DND-41 (cell line): ENCODE results near the gene CIB2.

ENCODE experiments used
- ATAC-seq: fragments of 200-7000 bp; cut with Tn5 transposase; 3 replicates; pipeline ENCODE4 v1.9.1; 2021; ENCODE audit warnings: low read depth; ENCODE audit not compliant: insufficient read depth
- DNase-seq: peaks from one replicate; pipeline ENCODE4 v3.0.0-alpha.2; 2020
- H2AFZ ChIP-seq: 2 replicates; pipeline ENCODE4 v1.6.0; 2012; ENCODE audit warnings: low read depth, low read length
- H3K27ac ChIP-seq: 2 replicates; pipeline ENCODE4 v1.5.1; 2012; ENCODE audit warnings: low read length, inconsistent platforms
- H3K27me3 ChIP-seq: fragments of 200-600 bp; sonication (generic); 2 replicates; pipeline ENCODE4 v1.6.0; 2012; ENCODE audit warnings: low read length, mild to moderate bottlenecking, inconsistent platforms; ENCODE audit not compliant: insufficient read depth, poor library complexity
- H3K36me3 ChIP-seq: 2 replicates; pipeline ENCODE4 v1.5.1; 2012; ENCODE audit warnings: low read length, inconsistent platforms; ENCODE audit not compliant: insufficient read depth
- H3K4me1 ChIP-seq: 2 replicates; pipeline ENCODE4 v1.5.1; 2012; ENCODE audit warnings: mild to moderate bottlenecking, low read length; ENCODE audit not compliant: insufficient read depth
- H3K4me2 ChIP-seq: 2 replicates; pipeline ENCODE4 v1.6.0; 2012; ENCODE audit warnings: mild to moderate bottlenecking, moderate library complexity, low read length, inconsistent platforms; ENCODE audit not compliant: insufficient read depth
- H3K4me3 ChIP-seq, 2 experiments: fragments of 200-600 bp in 1 of 2; shearing (Covaris generic) in 1 of 2; 2 replicates each; pipeline ENCODE4 v1.5.1; 2012 to 2016; ENCODE audit warnings: inconsistent platforms in 2 of 2, low read length in 2 of 2, mild to moderate bottlenecking in 2 of 2, low read depth in 1 of 2, moderate library complexity in 1 of 2
- H3K79me2 ChIP-seq: 2 replicates; pipeline ENCODE4 v1.6.0; 2012; ENCODE audit warnings: low read length, inconsistent platforms; ENCODE audit not compliant: insufficient read depth
- H3K9ac ChIP-seq: 2 replicates; pipeline ENCODE4 v1.6.0; 2012; ENCODE audit warnings: low read depth, mild to moderate bottlenecking, inconsistent platforms, low read length, moderate library complexity
- H3K9me3 ChIP-seq: 2 replicates; pipeline ENCODE4 v1.5.1; 2012; ENCODE audit warnings: low read length, moderate library complexity, mild to moderate bottlenecking, inconsistent platforms; ENCODE audit not compliant: insufficient read depth, severe bottlenecking
- H4K20me1 ChIP-seq: 2 replicates; pipeline ENCODE4 v1.6.0; 2012; ENCODE audit warnings: low read length; ENCODE audit not compliant: insufficient read depth
- CTCF ChIP-seq: IDR thresholded peaks from 2 replicates; pipeline ENCODE4 v1.5.1; 2012; ENCODE audit warnings: borderline replicate concordance, low read length, moderate library complexity, mild to moderate bottlenecking; ENCODE audit not compliant: poor library complexity, severe bottlenecking; ENCODE audit errors: extremely low read depth
- EZH2 ChIP-seq: IDR thresholded peaks from 3 replicates; pipeline ENCODE4 v1.6.1; 2012; ENCODE audit warnings: borderline replicate concordance, low read depth, mild to moderate bottlenecking, moderate library complexity, low read length, inconsistent platforms; ENCODE audit not compliant: severe bottlenecking

Gene CIB2

GRCh38 chr15:78085928-78086327 is 45.3 kb downstream of the CIB2 start:
- H3K4me1 ChIP-seq, result no peaks in the 10 kb centered on the region
- H3K9me3 ChIP-seq, result no peaks in the 10 kb centered on the region
- H2AFZ ChIP-seq, result no peak overlapping the region
- H3K79me2 ChIP-seq, result no peaks in the 10 kb centered on the region
- H4K20me1 ChIP-seq, result no peaks in the 10 kb centered on the region
- no peak overlapping the region for H3K4me3 ChIP-seq
- no peaks in the 10 kb centered on the region for H3K36me3 ChIP-seq
- no peak overlapping the region for H3K4me2 ChIP-seq
- TF ChIP-seq CTCF, result no peak
- no peak for TF ChIP-seq EZH2
- no peaks in the 10 kb centered on the region for H3K27me3 ChIP-seq
- no peak overlapping the region for H3K27ac ChIP-seq
- no peak for ATAC-seq
- no peak overlapping the region for H3K9ac ChIP-seq
- DNase-seq, result no peak

DNA sequence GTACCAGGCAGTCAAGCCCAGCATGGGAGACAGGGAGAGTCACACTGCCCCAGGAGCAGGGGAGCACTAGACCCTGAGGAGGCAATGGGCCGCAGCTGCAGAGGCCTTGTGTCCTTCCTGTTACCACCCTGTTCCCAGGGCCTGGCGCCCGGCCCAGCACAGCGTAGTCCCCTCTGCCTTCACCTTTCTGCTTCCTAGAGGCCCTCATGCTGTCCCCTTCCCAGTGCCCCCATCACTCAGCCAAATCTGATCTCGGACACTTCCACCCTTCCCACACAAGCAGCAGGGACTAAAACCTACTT is 46.8 kb downstream of the CIB2 start:
- H4K20me1 ChIP-seq, result no peaks in the 10 kb centered on the region
- H3K9me3 ChIP-seq, result no peaks in the 10 kb centered on the region
- no peaks in the 10 kb centered on the region for H3K27me3 ChIP-seq
- no peak overlapping the region for H3K9ac ChIP-seq
- no peak overlapping the region for H3K27ac ChIP-seq
- no peaks in the 10 kb centered on the region for H3K36me3 ChIP-seq
- no peak for DNase-seq
- ATAC-seq, result 0 out of 3 replicates have a peak, but pooled peaks have one; percentile 7
- H2AFZ ChIP-seq, result no peak overlapping the region
- TF ChIP-seq CTCF (no peak), EZH2 (no peak)
- H3K4me2 ChIP-seq, result no peak overlapping the region
- H3K4me1 ChIP-seq, result no peaks in the 10 kb centered on the region
- no peak overlapping the region for H3K4me3 ChIP-seq
- H3K79me2 ChIP-seq, result no peaks in the 10 kb centered on the region

- no peak overlapping the region for H2AFZ ChIP-seq
- no peak for DNase-seq
- no peaks in the 10 kb centered on the region for H3K36me3 ChIP-seq
- H3K27ac ChIP-seq, result no peak overlapping the region
- TF ChIP-seq EZH2 (no peak), CTCF (no peak)
- no peaks in the 10 kb centered on the region for H3K27me3 ChIP-seq
- no peaks in the 10 kb centered on the region for H3K4me1 ChIP-seq
- peak; percentile 73 for ATAC-seq
- H3K9me3 ChIP-seq, result no peaks in the 10 kb centered on the region
- H3K4me2 ChIP-seq, result no peak overlapping the region
- no peak overlapping the region for H3K9ac ChIP-seq
- H3K4me3 ChIP-seq, result no peak overlapping the region
- no peaks in the 10 kb centered on the region for H4K20me1 ChIP-seq
- no peaks in the 10 kb centered on the region for H3K79me2 ChIP-seq
Observed at GRCh38 chr15:78083687-78084448, 47.4 kb downstream of the CIB2 start.
